Transverse colon (tissue), 4 donors: ENCODE measurements around the gene MGAT5B. TPM values are rescaled to one million over a fixed set of nuclear protein-coding genes. Genes with fewer than 3 reads are reported as not detected.

Experiments used
- DNase-seq: peaks from one replicate; pipeline ENCODE4 v3.0.0-alpha.2; 2019
- H3K27ac ChIP-seq, 4 donors: fragments of 200-600 bp; sonication (generic); 2 replicates each; pipeline ENCODE4 v1.5.1; 2016 to 2018; ENCODE audit warnings: inconsistent platforms in 4 of 4
- H3K27me3 ChIP-seq: fragments of 200-600 bp; sonication (generic); 2 replicates; pipeline ENCODE4 v1.5.1; 2017; ENCODE audit warnings: inconsistent platforms
- H3K36me3 ChIP-seq, 4 donors: fragments of 200-600 bp; sonication (generic); 2 replicates each; pipeline ENCODE4 v1.5.1; 2017 to 2019; ENCODE audit warnings: inconsistent platforms in 4 of 4
- H3K4me1 ChIP-seq, 4 donors: fragments of 200-600 bp; sonication (generic); 2 replicates each; pipeline ENCODE4 v1.5.1; 2017 to 2020; ENCODE audit warnings: inconsistent platforms in 4 of 4
- H3K4me3 ChIP-seq, 4 donors: fragments of 200-600 bp; sonication (generic); 1 replicate in 1 of 4; 2 replicates in 3 of 4; pipeline versions ENCODE4 v1.5.1 to v1.6.1; 2017 to 2019; ENCODE audit warnings: inconsistent platforms in 4 of 4
- H3K9me3 ChIP-seq, 2 donors: fragments of 200-600 bp; sonication (generic); 2 replicates each; pipeline ENCODE4 v1.5.1; 2017 to 2019; ENCODE audit warnings: inconsistent platforms in 2 of 2
- CTCF ChIP-seq, 5 experiments: fragments of 200-600 bp in 3 of 5; fragments of 450-650 bp in 2 of 5; sonication (generic) in 3 of 5; IDR thresholded peaks; 1 replicate in 2 of 5; 2 replicates in 3 of 5; pipeline ENCODE4 v1.5.1; 2016 to 2017; ENCODE audit warnings: antibody characterized with exemption in 5 of 5, inconsistent platforms in 3 of 5, mild to moderate bottlenecking in 2 of 5, moderate library complexity in 1 of 5
- EP300 ChIP-seq: sonication (generic); formaldehyde crosslinking; IDR thresholded peaks from one replicate; pipeline ENCODE4 v1.6.1; 2017; ENCODE audit warnings: antibody characterized with exemption, low read depth
- POLR2A ChIP-seq: fragments of 450-650 bp; IDR thresholded peaks from one replicate; pipeline ENCODE4 v1.6.1; 2016; ENCODE audit warnings: antibody characterized with exemption, mild to moderate bottlenecking, moderate library complexity
- POLR2AphosphoS5 ChIP-seq, 3 donors: sonication (generic); formaldehyde crosslinking; IDR thresholded peaks; one replicate each; pipeline ENCODE4 v1.6.1; 2016; ENCODE audit warnings: antibody characterized with exemption in 3 of 3
- WGBS, 2 donors: methylation state at CpG; one replicate each; pipeline ENCODE4 v1.1.5; 2018; ENCODE audit warnings: low coverage in 1 of 2; 5-methylcytosine and 5-hydroxymethylcytosine counted together
- in situ Hi-C, 4 donors: fragments of 200-750 bp; cut with MboI; loops; one replicate each; pipeline versions ENCODE4 v1.15.0 to v1.15.1; 2017; ENCODE audit warnings: low sequenced_read_pairs in 3 of 4, low pct_ligation_motif_present in 1 of 4, low pct_unique_long_range_greater_than_20kb in 1 of 4
- intact Hi-C: fragments of 100-400 bp; cut with DNase I; formaldehyde crosslinking; loops from one replicate; pipeline ENCODE4 v1.15.1; 2023; ENCODE audit warnings: low total_unique reads
- total RNA-seq, 4 donors: library from RNA; depleted of rRNA; stranded (reverse); fragments of >200 nt; gene quantifications; one replicate each; pipeline ENCODE4 v1.1.0, GENCODE V29; 2016

Gene MGAT5B
- total RNA-seq, 4 donors from 2014 or later: not detected

- no peak for DNase-seq
- intact Hi-C loops: no loop called here
- in situ Hi-C loops: no loop called here
Observed at GRCh38 chr17:76955191-76955590, 87.0 kb downstream of the MGAT5B start.

DNA sequence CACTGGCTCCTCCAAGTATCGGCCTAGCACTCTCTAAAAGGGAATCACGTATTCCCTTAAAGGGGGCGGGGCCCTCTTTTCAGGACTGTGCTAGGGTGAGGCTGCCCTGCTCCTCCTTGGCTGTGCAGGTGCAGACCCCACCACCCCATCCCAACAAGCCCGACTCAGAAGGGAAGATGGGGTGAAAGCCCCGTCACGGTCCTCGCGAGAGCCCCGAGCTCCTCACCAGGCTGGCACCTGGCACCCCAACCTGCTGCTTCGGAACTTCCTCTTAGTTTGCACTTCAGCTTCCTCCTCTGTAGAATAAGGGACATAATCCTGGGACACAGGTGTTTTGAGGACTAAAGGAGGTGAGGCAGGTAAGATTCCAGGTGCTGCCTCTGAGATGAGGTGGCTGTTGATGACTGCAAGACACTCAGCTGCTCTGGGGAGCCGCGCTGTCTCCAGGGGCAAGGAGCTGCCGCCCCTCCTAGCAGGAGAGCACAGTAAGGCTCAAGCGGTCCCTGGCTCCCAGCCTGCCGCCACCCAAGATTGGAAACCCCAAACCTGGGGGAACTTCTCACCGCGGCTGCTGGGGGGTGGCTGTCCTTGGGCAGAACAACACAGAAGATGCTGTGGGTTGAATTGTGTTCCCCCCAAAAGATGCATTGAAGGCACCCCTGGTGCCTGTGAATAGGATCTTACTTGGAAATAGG, 88.8 kb downstream of the MGAT5B start:
- in situ Hi-C loops: no loop called here
- no peak for DNase-seq
- 85% methylated on average over 17 of the region's 17 CpGs; no CpG with 5 or more reads in 1 of the 2 donors for WGBS, 2 donors

More at GRCh38 chr17:76955191-76955590, 87.0 kb downstream of the MGAT5B start:
- Histone ChIP-seq H3K9me3 (no peaks in the 10 kb centered on the region), H3K27ac (no peak overlapping the region), H3K4me3 (no peak overlapping the region), H3K4me1 (no peaks in the 10 kb centered on the region), H3K36me3 (no peaks in the 10 kb centered on the region), H3K27me3 (peaks cover 8% of the 10 kb centered on the region)
- TF ChIP-seq POLR2A (no peak), CTCF (IDR thresholded peaks at IDR 0.05) (no peak), EP300 (no peak), POLR2AphosphoS5 (IDR thresholded peaks at IDR 0.05) (no peak)
- WGBS, 2 donors: 63 to 100% methylated on average over 1 to 6 of the region's 6 CpGs

DNA sequence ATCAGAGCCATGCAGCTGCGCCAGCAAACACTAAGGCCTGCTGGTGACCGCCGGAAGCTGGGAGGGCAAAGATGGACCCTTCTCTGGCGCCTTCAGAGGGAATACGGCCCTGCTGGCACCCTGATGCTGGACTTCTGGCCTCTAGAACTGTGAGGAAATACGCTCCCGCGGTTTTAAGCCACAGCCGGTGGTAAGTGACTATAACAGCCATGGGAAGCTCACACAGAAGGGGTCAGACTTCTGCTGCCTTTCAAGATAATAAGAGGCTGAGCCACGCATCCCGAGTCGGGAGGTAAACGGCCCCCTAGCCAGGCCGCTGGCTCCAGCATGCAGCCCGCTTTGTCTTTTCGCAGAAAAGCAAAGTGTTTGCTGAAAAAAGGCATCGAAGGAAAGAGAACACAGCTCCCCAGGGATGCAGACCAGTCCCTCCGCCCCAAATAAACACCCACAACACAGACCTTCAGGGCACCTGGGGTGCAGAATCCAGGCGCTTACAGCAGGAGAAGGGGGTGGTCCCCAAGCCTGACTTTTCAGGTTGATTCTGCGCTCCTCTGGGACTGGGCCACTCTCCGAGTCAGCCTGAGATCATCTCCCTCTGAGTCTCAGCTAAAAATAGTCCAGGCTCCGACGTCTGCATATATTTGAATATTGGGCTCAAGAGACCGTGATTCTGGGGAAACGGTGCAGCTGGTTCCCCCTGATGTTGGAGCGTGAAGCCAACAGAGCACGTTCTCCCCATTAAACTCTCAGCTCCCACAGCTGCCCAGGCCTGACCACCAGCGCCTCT, 89.7 kb downstream of the MGAT5B start:
- no peaks in the 10 kb centered on the region for H3K4me1 ChIP-seq
- H3K27me3 ChIP-seq: peaks cover 8% of the 10 kb centered on the region
- H3K36me3 ChIP-seq: no peaks in the 10 kb centered on the region
- no peak for DNase-seq
- in situ Hi-C loops (no loop called here), intact Hi-C loops (no loop called here)
- H3K4me3 ChIP-seq: no peak overlapping the region
- 40 to 51% methylated on average over 1 to 28 of the region's 28 CpGs for WGBS, 2 donors
- H3K9me3 ChIP-seq: no peaks in the 10 kb centered on the region
- no peak overlapping the region for H3K27ac ChIP-seq
- TF ChIP-seq POLR2A: no peak
- TF ChIP-seq POLR2AphosphoS5 (IDR thresholded peaks at IDR 0.05): no peak

More for the DNA sequence above, 88.8 kb downstream of the MGAT5B start:
- Histone ChIP-seq H3K4me3 (no peak overlapping the region), H3K27me3 (peaks cover 8% of the 10 kb centered on the region), H3K36me3 (no peaks in the 10 kb centered on the region), H3K27ac (no peak overlapping the region), H3K9me3 (no peaks in the 10 kb centered on the region), H3K4me1 (no peaks in the 10 kb centered on the region)
- intact Hi-C loops: no loop called here
- TF ChIP-seq EP300 (no peak), CTCF (IDR thresholded peaks at IDR 0.05) (no peak), POLR2A (no peak), POLR2AphosphoS5 (IDR thresholded peaks at IDR 0.05) (no peak)

DNA sequence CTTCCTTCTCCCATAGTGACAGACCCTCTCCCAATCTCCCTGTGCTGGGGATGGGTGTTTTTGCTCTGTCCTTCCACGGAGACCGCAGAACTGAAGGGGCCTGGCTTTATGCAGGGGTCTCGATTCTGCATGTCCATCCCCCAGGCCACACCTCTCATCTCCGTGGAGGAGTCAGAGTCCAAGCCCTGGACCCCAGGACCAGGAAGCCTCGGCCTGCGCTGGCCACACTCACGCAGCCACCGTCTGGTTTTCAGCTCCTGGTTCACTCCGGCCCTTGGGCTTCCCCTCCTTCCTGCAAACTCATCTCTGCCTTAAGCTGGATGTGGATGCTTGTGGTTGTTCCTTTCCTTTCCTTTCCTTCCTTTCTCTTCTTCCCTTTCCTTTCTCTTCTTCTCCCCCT, 90.8 kb downstream of the MGAT5B start:
- Histone ChIP-seq H3K27ac (no peak overlapping the region), H3K9me3 (no peaks in the 10 kb centered on the region), H3K27me3 (peaks cover 12% of the 10 kb centered on the region), H3K36me3 (no peaks in the 10 kb centered on the region), H3K4me1 (no peaks in the 10 kb centered on the region), H3K4me3 (no peak overlapping the region)
- whole genome bisulfite sequencing, 2 donors: 73% methylated on average over 9 of the region's 9 CpGs; no CpG with 5 or more reads in 1 of the 2 donors
- DNase-seq: no peak
- TF ChIP-seq POLR2AphosphoS5 (IDR thresholded peaks at IDR 0.05) (no peak), POLR2A (no peak), CTCF (IDR thresholded peaks at IDR 0.05) (no peak), EP300 (no peak)
- intact Hi-C loops (no loop called here), in situ Hi-C loops (no loop called here)
